NK-92 (cell line): ENCODE measurements around the gene PGM5.

Source experiments
- DNase-seq: peaks from one replicate; lab custom pipeline; 2025; ENCODE audit not compliant: unreplicated experiment; lab: John Stamatoyannopoulos, UW

The PGM5 gene

GRCh38 chr9:68493541-68493940, 137.1 kb downstream of the PGM5 start:
- no peak for DNase-seq

GRCh38 chr9:68493958-68494577, 137.7 kb downstream of the PGM5 start:
- DNase-seq: no peak

GRCh38 chr9:68495247-68495646, 138.8 kb downstream of the PGM5 start:
- DNase-seq: no peak

GRCh38 chr9:68496356-68496755, 139.9 kb downstream of the PGM5 start:
- DNase-seq: no peak

GRCh38 chr9:68497629-68498028, 141.2 kb downstream of the PGM5 start:
- DNase-seq: no peak

GRCh38 chr9:68498816-68499215, 142.4 kb downstream of the PGM5 start:
- DNase-seq: no peak

GRCh38 chr9:68500457-68501381, 144.3 kb downstream of the PGM5 start:
- no peak for DNase-seq

GRCh38 chr9:68502279-68502678, 145.9 kb downstream of the PGM5 start:
- DNase-seq: no peak

GRCh38 chr9:68505681-68506409, 149.4 kb downstream of the PGM5 start:
- DNase-seq: no peak

- no peak for DNase-seq
Measured at GRCh38 chr9:68506551-68506950, 150.1 kb downstream of the PGM5 start.

GRCh38 chr9:68507130-68507805, 150.9 kb downstream of the PGM5 start:
- DNase-seq: no peak

- no peak for DNase-seq
Measured at GRCh38 chr9:68507806-68508145, 151.4 kb downstream of the PGM5 start.

GRCh38 chr9:68508547-68508946, 152.1 kb downstream of the PGM5 start:
- no peak for DNase-seq

GRCh38 chr9:68509689-68510088, 153.3 kb downstream of the PGM5 start:
- DNase-seq: no peak

GRCh38 chr9:68513385-68513784, 157.0 kb downstream of the PGM5 start:
- no peak for DNase-seq

GRCh38 chr9:68513981-68514380, 157.6 kb downstream of the PGM5 start:
- no peak for DNase-seq

- DNase-seq: no peak
Measured at GRCh38 chr9:68515326-68516017, 159.1 kb downstream of the PGM5 start.

- DNase-seq: no peak
Measured at GRCh38 chr9:68522131-68522530, 165.7 kb downstream of the PGM5 start.

GRCh38 chr9:68522954-68523353, 166.5 kb downstream of the PGM5 start:
- no peak for DNase-seq

GRCh38 chr9:68523367-68523936, 167.0 kb downstream of the PGM5 start:
- no peak for DNase-seq
